ENCODE data around the gene UBE2S.

- TF ChIP-seq CTCF (IDR thresholded peaks at IDR 0.05) (no peak), POLR2A (IDR thresholded peaks at IDR 0.05) (no peak)
Observed at GRCh38 chr19:55382013-55382412, 25.6 kb downstream of the UBE2S start.

Data from body of pancreas (tissue), 4 donors.